Uterus (tissue), 2 donors: ENCODE measurements around the gene MAP4K1.

Source experiments
- CTCF ChIP-seq, 4 experiments: fragments of 200-600 bp in 2 of 4; fragments of 450-650 bp in 2 of 4; sonication (generic) in 2 of 4; IDR thresholded peaks; one replicate each; pipeline ENCODE4 v1.5.1; 2016 to 2019; ENCODE audit warnings: antibody characterized with exemption in 4 of 4, mild to moderate bottlenecking in 2 of 4, moderate library complexity in 1 of 4
- POLR2A ChIP-seq, 2 donors: fragments of 450-650 bp; IDR thresholded peaks; one replicate each; pipeline ENCODE4 v1.6.1; 2016; ENCODE audit warnings: antibody characterized with exemption in 2 of 2, mild to moderate bottlenecking in 1 of 2, moderate library complexity in 1 of 2

- no peak for TF ChIP-seq CTCF (IDR thresholded peaks at IDR 0.05)
- no peak for TF ChIP-seq POLR2A (IDR thresholded peaks at IDR 0.05)
Measured at GRCh38 chr19:38599722-38600121, 18.0 kb downstream of the MAP4K1 start.
